Body of pancreas (tissue), 4 donors: ENCODE data around the gene MBNL1.

ENCODE experiments used
- CTCF ChIP-seq, 7 experiments: fragments of 450-650 bp in 4 of 7; fragments of 200-600 bp in 3 of 7; sonication (generic) in 3 of 7; IDR thresholded peaks; one replicate each; pipeline ENCODE4 v1.5.1; 2016 to 2019; ENCODE audit warnings: antibody characterized with exemption in 7 of 7
- POLR2A ChIP-seq, 3 donors: fragments of 450-650 bp; IDR thresholded peaks; one replicate each; pipeline ENCODE4 v1.6.1; 2016; ENCODE audit warnings: antibody characterized with exemption in 3 of 3, mild to moderate bottlenecking in 2 of 3

- TF ChIP-seq CTCF (IDR thresholded peaks at IDR 0.05) (no peak), POLR2A (IDR thresholded peaks at IDR 0.05) (no peak)
Observed at GRCh38 chr3:152313430-152313829, 44.7 kb downstream of the MBNL1 start.
